ENCODE results near the gene HPCAL4. TPM values are rescaled to one million over a fixed set of nuclear protein-coding genes. Genes with fewer than 3 reads are reported as not detected.
A peak's percentile ranks its signal among the peaks of the same experiment; 100 is the strongest.

The HPCAL4 gene
- total RNA-seq, result 1 to 10 TPM; 1.8 to 2.2 TPM

DNA sequence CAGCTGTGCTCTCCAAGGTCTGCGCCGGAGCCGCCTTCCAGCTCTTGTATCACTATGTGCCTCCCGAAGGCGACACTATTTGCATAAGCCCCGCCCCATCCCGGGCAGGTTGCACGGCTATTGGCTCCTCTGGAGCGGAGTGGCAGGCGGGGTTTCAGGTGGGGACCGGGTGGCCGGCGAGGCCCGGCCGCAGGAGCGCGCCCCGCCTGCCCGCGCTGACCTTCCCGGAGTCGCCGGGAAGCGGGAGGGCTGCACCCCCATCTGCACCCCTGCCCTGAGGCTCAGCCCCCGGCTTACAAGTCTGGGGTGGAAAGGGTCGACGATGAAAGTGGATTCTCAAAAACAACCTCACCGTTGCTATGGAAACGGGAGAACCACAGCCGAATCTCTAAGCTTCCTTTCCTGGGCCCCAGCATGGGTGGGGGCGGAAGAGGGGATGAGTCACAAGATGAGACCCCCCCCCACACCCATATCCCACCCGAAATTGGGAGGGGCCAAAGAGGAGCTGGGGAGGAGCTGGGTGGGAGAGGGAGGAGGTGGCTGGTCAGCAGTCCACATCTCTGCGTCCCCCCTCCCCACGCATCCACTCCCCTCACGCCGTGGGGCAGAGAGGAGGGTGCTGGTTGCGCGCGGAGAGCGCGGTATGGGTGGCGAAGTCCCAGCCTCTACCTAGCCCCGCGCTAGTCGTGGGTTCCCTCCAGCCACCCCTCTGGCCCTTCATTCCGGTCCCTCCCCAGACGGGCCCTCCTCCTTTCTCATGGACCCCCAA, at the start of gene HPCAL4:
TSS of gene HPCAL4 (minus strand) at position 51 of the 769 bp plus-strand sequence. CDS start 6,830 bp downstream, outside the sequence.
- Mint-ChIP-seq H3K27me3 (peaks cover 35% of the 10 kb centered on the region), H3K27ac (peak within 1 kb of the TSS; percentile 56), H3K36me3 (no peaks in the 10 kb centered on the region), H3K9me3 (no peaks in the 10 kb centered on the region), H3K4me3 (peak within 1 kb of the TSS; percentile 81), H3K4me1 (peaks cover 39% of the 10 kb centered on the region)
- DNase-seq, result peak; percentile 86

DNA sequence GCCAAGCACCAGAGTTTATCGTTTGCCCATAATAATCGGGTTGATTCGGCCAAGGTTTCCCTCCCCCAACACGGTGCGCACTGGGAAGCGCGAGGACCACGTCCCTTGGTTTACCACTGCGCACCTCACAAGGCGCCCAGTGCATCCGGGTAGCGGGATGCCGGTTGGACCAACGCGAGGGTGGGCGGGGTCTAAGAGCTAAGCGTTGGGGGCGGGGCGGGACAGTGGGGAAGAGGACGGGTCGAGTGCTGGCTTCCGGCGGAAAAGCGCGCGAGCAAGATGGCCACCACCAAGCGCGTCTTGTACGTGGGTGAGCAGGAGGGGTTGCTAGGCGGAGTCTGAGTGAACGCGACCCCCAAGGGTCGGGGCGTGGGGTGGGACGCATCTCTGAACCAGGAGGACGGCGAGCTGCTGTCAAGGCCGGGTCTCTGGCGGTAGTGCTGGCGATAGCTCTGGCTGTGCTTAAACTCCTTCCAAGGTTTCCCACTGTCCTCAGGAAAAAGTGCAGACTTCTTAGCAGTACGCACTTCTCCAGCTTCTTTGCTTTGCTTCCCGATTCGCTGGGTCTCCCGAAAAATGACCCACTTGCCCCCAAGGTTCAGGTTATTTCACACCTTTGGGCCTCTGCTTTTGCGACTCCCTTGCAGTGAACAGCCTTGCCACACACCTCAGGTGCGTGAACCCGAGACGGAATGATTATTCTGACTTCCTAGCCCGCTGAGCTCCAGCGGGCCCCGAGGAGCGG, 47.6 kb upstream of the HPCAL4 start, which contains the start of gene PPIE:
TSS of gene PPIE (plus strand) at position 261 of the 745 bp plus-strand sequence. CDS start at position 280, 19 bp downstream.
- H3K27ac Mint-ChIP-seq, result peak within 1 kb of the TSS; percentile 95
- peaks cover 26% of the 10 kb centered on the region for H3K4me1 Mint-ChIP-seq

DNA sequence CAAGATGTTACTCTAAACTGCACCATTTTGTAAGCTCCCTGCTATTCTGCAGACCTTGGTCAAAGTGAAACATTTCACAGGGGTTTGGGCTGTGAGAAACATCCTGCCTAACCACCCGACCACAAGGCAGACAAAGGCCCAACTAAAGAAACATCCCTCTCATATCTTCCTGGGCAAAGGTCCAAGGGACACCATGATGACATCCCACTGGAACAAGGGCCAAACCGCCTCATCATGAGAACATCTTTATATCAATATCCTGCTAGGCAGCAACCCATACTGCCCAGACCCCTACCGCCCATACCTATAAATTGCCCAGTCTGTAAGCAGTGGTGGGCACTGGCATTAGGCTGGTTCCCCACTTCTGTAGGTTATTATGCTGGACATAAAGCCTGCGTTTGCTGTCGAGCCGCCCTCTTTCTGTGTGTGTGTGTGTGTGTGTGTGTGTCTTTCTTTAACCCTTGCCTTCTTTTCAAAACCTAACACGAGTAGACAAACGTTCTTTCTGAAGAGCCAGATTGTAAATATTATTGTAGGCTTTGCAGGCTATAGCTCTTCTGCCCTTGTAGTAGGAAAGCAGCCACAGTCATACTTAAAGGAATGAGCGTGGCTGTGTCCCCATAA, 46.4 kb upstream of the HPCAL4 start:
- Mint-ChIP-seq H3K9me3 (peaks cover 1% of the 10 kb centered on the region), H3K27ac (no peak overlapping the region), H3K4me1 (peaks cover 30% of the 10 kb centered on the region), H3K27me3 (peaks cover 24% of the 10 kb centered on the region), H3K36me3 (peaks cover 17% of the 10 kb centered on the region), H3K4me3 (no peak overlapping the region)
- DNase-seq, result no peak

More for the DNA sequence above, 47.6 kb upstream of the HPCAL4 start, which contains the start of gene PPIE:
- DNase-seq, result peak; percentile 93
- Mint-ChIP-seq H3K9me3 (peaks cover 1% of the 10 kb centered on the region), H3K36me3 (peaks cover 24% of the 10 kb centered on the region), H3K27me3 (peaks cover 12% of the 10 kb centered on the region), H3K4me3 (peak within 1 kb of the TSS; percentile 96)

DNA sequence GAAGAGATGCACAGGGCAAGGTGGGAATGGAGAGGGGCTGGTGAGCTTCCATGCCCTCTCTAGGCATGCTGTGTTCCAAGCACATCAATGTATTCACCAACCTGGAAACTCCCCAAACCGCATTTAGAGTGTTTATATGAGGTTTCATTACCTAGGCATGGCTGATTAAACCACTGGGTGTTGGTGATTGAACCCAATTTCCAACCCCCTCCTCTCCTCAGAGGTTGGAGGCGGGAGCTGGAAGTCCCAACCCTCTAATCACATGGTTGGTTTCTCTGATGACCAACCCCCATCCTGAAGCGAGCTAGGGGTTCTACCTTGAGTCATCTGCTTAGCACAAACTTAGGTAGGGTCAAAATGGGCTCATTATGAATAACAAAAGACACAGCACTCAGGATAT, 44.5 kb upstream of the HPCAL4 start:
- no peak overlapping the region for H3K4me3 Mint-ChIP-seq
- peaks cover 12% of the 10 kb centered on the region for H3K36me3 Mint-ChIP-seq
- H3K4me1 Mint-ChIP-seq, result peaks cover 28% of the 10 kb centered on the region
- peaks cover 36% of the 10 kb centered on the region for H3K27me3 Mint-ChIP-seq
- no peak overlapping the region for H3K27ac Mint-ChIP-seq
- DNase-seq, result peak; percentile 23
- peaks cover 1% of the 10 kb centered on the region for H3K9me3 Mint-ChIP-seq

DNA sequence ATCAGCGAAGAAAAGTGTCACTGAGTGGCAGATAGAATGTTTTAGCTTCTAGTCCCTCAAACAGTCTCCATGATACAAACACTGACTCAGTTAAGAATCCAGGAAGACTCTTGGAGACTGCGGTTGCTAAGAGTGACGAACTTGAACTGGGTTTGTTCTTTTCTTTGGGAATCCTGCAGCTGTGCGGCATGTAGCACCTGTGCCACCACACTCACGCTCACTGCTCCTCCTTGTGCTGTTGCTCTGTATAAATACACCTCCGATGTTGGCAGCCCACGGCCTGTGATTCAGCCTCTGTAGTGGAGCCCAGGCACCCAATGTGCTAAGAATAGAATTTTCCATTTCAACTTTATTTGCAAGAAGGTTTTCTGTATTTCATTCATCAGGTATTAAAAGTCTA, 41.9 kb upstream of the HPCAL4 start:
- Mint-ChIP-seq H3K36me3 (no peaks in the 10 kb centered on the region), H3K27ac (no peak overlapping the region), H3K9me3 (no peaks in the 10 kb centered on the region), H3K4me3 (no peak overlapping the region), H3K4me1 (peaks cover 13% of the 10 kb centered on the region), H3K27me3 (peaks cover 62% of the 10 kb centered on the region)
- DNase-seq, result no peak

DNA sequence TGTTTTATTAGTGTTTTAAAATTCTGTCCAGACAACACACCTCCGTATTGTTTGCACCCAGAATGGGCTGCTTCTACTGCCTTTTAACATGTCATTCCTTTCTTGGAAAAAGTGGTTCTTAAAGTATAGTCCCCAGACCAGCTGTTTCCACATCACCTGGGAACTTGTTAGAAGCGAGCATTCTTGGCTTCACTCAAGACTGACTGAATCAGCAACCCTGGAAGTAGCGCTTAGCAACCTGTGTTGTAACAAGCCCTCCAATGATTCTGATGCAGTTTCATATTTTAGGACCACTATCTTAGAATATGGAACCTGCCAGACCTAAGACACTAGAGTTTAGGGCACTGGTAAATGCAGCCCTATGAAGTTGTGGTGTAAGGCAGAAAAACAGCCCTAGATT, 41.5 kb upstream of the HPCAL4 start:
- H3K27me3 Mint-ChIP-seq, result peaks cover 66% of the 10 kb centered on the region
- DNase-seq, result no peak
- no peaks in the 10 kb centered on the region for H3K9me3 Mint-ChIP-seq

DNA sequence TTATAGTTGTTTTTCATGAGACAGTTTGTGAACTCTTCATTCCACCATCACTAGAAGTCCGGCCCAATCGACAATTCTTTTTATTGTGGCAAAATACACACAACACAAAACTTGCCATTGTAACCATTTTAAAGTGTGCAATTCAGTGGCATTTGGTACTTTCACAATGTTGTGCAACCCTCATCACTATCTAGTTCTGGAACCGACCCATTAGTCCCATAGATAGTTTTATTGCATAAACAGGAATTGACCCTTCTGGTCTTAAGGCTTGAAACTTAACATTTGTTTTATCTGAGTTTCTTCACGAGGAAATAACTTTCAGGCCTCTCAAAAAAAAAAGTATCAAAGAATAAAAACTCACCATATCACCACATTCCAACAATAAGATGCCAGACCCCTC, 38.6 kb upstream of the HPCAL4 start:
- Mint-ChIP-seq H3K9me3 (no peaks in the 10 kb centered on the region), H3K27me3 (peaks cover 83% of the 10 kb centered on the region), H3K4me1 (peaks cover 8% of the 10 kb centered on the region), H3K36me3 (no peaks in the 10 kb centered on the region), H3K27ac (no peak overlapping the region), H3K4me3 (no peak overlapping the region)
- no peak for DNase-seq

More for the DNA sequence above, 41.5 kb upstream of the HPCAL4 start:
- Mint-ChIP-seq H3K4me3 (no peak overlapping the region), H3K27ac (no peak overlapping the region), H3K36me3 (no peaks in the 10 kb centered on the region), H3K4me1 (peaks cover 12% of the 10 kb centered on the region)

DNA sequence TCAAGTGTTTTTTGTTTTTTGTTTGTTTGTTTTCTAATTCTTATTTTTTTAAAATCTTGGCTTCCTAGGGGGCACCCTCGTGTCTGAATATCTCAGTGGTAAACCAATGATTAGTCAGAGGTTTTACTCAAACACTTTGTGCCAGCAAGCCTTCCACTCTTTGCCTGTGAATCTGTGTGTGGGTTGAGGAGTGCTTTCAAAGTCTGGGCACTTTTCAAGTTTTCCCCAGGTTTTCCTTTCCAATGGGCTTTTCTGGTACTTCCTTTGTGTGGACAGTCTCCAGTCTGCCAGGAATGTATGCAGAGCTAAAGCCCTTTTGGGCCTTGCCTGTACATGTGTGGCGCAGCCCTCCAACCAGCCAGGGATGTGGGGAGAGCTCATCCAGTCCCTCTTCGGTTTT, 37.8 kb upstream of the HPCAL4 start:
- no peak overlapping the region for H3K4me3 Mint-ChIP-seq
- no peaks in the 10 kb centered on the region for H3K9me3 Mint-ChIP-seq
- no peaks in the 10 kb centered on the region for H3K36me3 Mint-ChIP-seq
- peaks cover 8% of the 10 kb centered on the region for H3K4me1 Mint-ChIP-seq
- no peak for DNase-seq
- H3K27ac Mint-ChIP-seq, result no peak overlapping the region
- H3K27me3 Mint-ChIP-seq, result peaks cover 90% of the 10 kb centered on the region

DNA sequence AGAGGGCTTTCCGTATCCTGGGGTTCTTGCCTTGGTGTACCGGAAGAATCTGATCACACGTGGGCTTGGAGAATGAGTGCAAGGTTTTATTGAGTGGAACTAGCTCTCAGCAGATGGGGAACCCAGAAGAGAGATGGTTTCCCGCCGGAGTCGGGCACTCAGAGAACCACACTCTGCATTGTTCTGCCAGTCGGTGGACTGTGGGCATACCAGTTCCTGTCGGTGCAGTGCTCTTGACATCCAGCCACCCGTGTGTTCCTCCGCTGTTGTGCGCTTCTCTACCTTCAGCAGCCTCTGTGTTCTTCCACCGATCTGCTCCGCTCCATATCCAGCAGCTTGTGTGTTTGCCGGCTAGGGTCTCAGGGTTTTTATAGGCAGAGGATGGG, 36.7 kb upstream of the HPCAL4 start:
- no peaks in the 10 kb centered on the region for H3K36me3 Mint-ChIP-seq
- no peak overlapping the region for H3K27ac Mint-ChIP-seq
- H3K27me3 Mint-ChIP-seq, result peaks cover 81% of the 10 kb centered on the region

DNA sequence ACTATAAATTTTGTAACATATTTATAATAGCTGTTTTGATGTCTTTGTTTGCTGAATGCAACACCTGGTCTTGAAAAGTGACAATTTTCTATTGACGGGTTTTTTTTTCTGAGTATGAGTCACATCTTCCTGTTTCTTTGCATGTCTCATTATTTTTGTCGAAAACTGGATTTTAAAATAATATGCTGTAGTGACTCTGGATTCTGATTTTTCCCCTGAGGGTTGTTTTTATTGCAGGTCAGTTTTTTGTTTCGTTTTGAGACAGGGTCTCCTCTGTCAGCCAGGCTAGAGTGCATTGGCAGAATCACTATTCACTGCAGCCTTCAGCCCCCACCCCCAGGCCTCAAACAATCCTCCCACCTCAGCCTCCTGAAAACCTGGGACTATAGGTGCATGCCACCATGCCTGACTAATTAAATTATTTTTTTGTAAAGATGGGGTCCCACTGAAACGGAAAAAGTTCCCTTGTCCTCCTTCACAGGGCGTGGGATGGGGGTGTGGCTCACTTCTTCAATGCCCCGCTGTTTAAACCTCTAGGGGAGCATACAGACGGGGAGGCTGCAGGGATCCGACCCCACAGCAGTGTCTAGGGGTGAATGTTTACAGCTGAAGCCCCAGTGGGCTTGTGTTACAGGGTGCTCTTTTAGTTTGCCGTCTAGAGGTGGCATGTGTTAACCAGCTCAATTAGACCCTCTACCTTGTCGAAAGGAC, 36.1 kb upstream of the HPCAL4 start:
- Mint-ChIP-seq H3K9me3 (no peaks in the 10 kb centered on the region), H3K36me3 (no peaks in the 10 kb centered on the region), H3K4me1 (peaks cover 4% of the 10 kb centered on the region), H3K4me3 (no peak overlapping the region), H3K27ac (no peak overlapping the region), H3K27me3 (peaks cover 75% of the 10 kb centered on the region)
- DNase-seq, result no peak

More for the DNA sequence above, 36.7 kb upstream of the HPCAL4 start:
- no peak overlapping the region for H3K4me3 Mint-ChIP-seq
- H3K4me1 Mint-ChIP-seq, result peaks cover 4% of the 10 kb centered on the region
- no peaks in the 10 kb centered on the region for H3K9me3 Mint-ChIP-seq
- DNase-seq, result no peak

DNA sequence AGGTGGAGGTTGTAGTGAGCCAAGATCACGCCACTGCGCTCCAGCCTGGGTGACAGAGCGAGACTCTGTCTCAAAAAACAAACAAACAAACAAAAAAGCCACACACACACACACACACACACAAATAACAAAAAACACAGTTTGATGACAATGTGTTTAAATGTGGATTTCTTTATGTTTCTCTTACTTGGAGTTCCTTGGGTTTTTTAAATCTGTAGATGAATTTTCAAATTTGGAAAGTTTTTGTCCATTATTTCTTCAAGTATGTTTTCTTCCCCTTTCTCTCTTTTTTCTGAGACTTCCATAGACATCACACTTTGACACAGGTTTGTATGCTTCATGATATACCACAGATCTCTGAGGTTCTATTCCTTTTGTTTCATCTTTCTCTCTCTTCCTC, 35.4 kb upstream of the HPCAL4 start:
- H3K27me3 Mint-ChIP-seq, result peaks cover 71% of the 10 kb centered on the region
- no peak overlapping the region for H3K27ac Mint-ChIP-seq
- H3K4me1 Mint-ChIP-seq, result peaks cover 4% of the 10 kb centered on the region
- no peak for DNase-seq
- no peaks in the 10 kb centered on the region for H3K36me3 Mint-ChIP-seq
- H3K4me3 Mint-ChIP-seq, result no peak overlapping the region
- no peaks in the 10 kb centered on the region for H3K9me3 Mint-ChIP-seq

DNA sequence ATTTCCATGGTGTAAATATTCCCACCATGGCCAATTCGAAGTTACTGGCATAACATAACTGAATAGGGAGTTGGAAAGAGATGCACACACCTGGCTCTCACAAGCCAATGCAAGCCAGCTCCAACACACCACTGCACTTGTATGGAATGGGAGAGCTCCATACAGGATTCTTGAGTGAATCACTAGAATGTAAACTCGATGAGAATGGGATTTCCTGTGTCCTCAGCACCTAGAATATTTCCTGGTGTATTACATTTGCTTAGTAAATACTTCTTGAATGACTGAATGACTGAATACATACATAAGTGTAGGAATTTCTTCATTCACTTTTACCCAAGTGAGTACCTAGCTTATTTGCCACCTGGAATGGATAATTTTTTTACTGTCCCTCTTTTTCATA, 31.3 kb upstream of the HPCAL4 start:
- Mint-ChIP-seq H3K9me3 (no peaks in the 10 kb centered on the region), H3K36me3 (no peaks in the 10 kb centered on the region), H3K4me3 (no peak overlapping the region), H3K27me3 (peaks cover 48% of the 10 kb centered on the region), H3K4me1 (peaks cover 4% of the 10 kb centered on the region), H3K27ac (no peak overlapping the region)
- no peak for DNase-seq

DNA sequence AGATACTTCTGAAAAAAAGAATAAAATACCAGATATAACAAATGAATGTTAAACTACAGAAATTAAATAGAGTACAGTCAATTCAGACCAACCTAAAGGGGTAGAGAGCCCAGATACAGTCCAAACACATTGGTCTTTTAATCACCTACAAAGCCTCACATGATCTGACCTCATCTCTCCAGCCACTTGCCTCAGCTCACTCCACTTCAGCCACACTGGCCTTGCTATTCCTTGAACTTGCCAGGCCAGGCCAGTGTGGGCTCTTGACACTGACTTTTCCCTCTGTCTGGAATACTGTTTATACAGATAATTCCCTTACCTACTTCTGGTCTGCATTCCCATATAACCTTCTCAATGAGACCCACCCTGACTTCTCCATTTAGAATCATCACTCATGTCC, 30.4 kb upstream of the HPCAL4 start:
- no peaks in the 10 kb centered on the region for H3K36me3 Mint-ChIP-seq
- H3K27me3 Mint-ChIP-seq, result peaks cover 46% of the 10 kb centered on the region
- no peak overlapping the region for H3K4me3 Mint-ChIP-seq
- no peak for DNase-seq
- no peaks in the 10 kb centered on the region for H3K4me1 Mint-ChIP-seq
- no peaks in the 10 kb centered on the region for H3K9me3 Mint-ChIP-seq
- no peak overlapping the region for H3K27ac Mint-ChIP-seq

DNA sequence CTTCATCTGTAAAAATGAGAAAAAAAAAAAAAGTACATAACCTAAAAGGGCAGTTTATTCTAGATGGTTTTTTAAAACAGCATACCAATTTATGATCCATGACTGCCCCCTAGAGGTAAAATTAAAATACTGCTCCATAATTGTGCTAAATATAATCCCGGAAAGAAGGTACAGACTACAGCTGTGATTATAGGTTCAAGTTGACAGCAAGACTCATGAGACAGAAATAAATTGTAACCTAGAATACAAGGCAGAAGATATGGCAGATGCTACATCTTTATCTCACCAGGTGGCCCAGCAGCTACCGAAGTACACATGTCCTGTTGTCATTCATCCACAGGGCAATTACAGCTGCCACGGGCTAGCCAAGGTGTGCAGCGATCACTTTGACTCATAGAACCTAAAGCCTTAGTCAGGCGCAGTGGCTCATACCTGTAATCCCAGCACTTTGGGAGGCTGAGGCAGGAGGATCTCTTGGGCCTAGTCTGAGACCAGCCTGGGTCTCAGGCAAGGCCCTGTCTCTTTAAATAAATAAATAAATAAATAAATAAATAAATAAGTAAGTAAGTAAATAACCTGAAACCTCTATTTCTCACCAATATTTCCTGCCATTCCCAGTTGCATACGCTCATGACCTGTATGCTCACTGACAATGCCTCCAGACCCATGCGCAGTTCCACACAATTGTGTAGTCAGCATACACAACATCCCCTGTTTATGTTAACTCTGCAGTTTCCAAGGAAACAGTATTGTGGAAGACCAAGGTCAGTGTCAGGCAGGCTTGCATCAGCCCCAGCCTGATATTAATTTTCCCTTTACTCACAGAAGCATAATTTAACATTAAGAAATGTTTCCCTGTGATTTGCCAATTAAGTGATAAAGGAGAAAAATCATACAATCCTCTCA, 29.1 kb upstream of the HPCAL4 start:
- Mint-ChIP-seq H3K9me3 (no peaks in the 10 kb centered on the region), H3K4me1 (no peaks in the 10 kb centered on the region), H3K36me3 (no peaks in the 10 kb centered on the region), H3K4me3 (no peak overlapping the region), H3K27ac (no peak overlapping the region), H3K27me3 (peaks cover 42% of the 10 kb centered on the region)
- DNase-seq, result no peak

Measured in activated naive CD8-positive, alpha-beta T cell treated with anti-CD3 and anti-CD28 coated beads for 36 hours (primary cell).